Glomerular endothelial cell (primary cell): Measurements from ENCODE around the gene VPREB3. TPM values are rescaled to one million over a fixed set of nuclear protein-coding genes. Genes with fewer than 3 reads are reported as not detected.

Source experiments
- DNase-seq: peaks from one replicate; pipeline ENCODE4 v3.0.0-alpha.2; 2011; ENCODE audit warnings: low read depth, low spot score; ENCODE audit errors: extremely low read depth
- total RNA-seq: library from RNA; depleted of rRNA; stranded (reverse); fragments of >200 nt; gene quantifications from 2 replicates; pipeline ENCODE4 v1.2.3, GENCODE V29; 2015

The VPREB3 gene
- total RNA-seq, 1 donor from 2014 or later, result not detected

GRCh38 chr22:23704062-23704461, 50.2 kb downstream of the VPREB3 start:
- DNase-seq, result no peak

Other genes starting within 250 kb of the VPREB3 start
- gene IGLL1, start 174.1 kb downstream of the VPREB3 start, total RNA-seq, result not detected in 2 replicates
- gene DRICH1, start 122.1 kb downstream of the VPREB3 start, total RNA-seq, result not detected in 2 replicates
- gene RGL4, start 63.4 kb downstream of the VPREB3 start, total RNA-seq, result not detected in 2 replicates
- 3.6 and 6.0 TPM in 2 replicates for gene ZNF70, start 3.3 kb downstream of the VPREB3 start, total RNA-seq
- gene C22orf15, start 8.6 kb upstream of the VPREB3 start, total RNA-seq, result 0.41 TPM in 1 of 2 replicates, not detected in the other
- 15.2 and 24.3 TPM in 2 replicates for gene CHCHD10, start 13.5 kb upstream of the VPREB3 start, total RNA-seq
- gene MMP11, start 18.4 kb upstream of the VPREB3 start, total RNA-seq, result 17.9 and 21.2 TPM in 2 replicates
- 113 and 126 TPM in 2 replicates for gene SMARCB1, start 32.5 kb upstream of the VPREB3 start, total RNA-seq
- gene DERL3, start 84.6 kb upstream of the VPREB3 start, total RNA-seq, result 0.12 TPM in 1 of 2 replicates, not detected in the other
- gene SLC2A11, start 103.5 kb upstream of the VPREB3 start, total RNA-seq, result 10.5 and 17.1 TPM in 2 replicates
- 628 and 690 TPM in 2 replicates for gene MIF, start 140.0 kb upstream of the VPREB3 start, total RNA-seq
- 3.0 and 20.1 TPM in 2 replicates for gene GSTT2B, start 206.8 kb upstream of the VPREB3 start, total RNA-seq
- 2.6 TPM in 1 of 2 replicates, not detected in the other for gene DDTL, start 212.5 kb upstream of the VPREB3 start, total RNA-seq
- gene DDT, start 220.0 kb upstream of the VPREB3 start, total RNA-seq, result 94.8 and 116 TPM in 2 replicates
- 0.41 TPM in 1 of 2 replicates, not detected in the other for gene GSTT2, start 225.7 kb upstream of the VPREB3 start, total RNA-seq